ENCODE data around the gene NME7.

- TF ChIP-seq MEF2A (IDR thresholded peaks at IDR 0.05; ENCODE audit: borderline replicate concordance, low read depth): no peak
- TF ChIP-seq CTCF (IDR thresholded peaks at IDR 0.05): no peak
- TF ChIP-seq PBX3 (IDR thresholded peaks at IDR 0.05): no peak
- TF ChIP-seq FOXJ3 (CRISPR knock-in tag; IDR thresholded peaks at IDR 0.05): no peak
Measured at GRCh38 chr1:169235568-169235967, 132.0 kb downstream of the NME7 start.

Data from SK-N-SH (cell line).